Stimulated activated naive CD8-positive, alpha-beta T cell treated with anti-CD3 and anti-CD28 coated beads, Interleukin-15, Interleukin-2, amounts not matched to agents 100 ng/mL and 50 ng/mL, for 24 hours (primary cell): ENCODE results near the gene PABPN1L.
A peak's percentile ranks its signal among the peaks of the same experiment; 100 is the strongest.

ENCODE experiments used
- H3K27ac Mint-ChIP-seq: one replicate; pipeline ENCODE4 v1.8.0; 2021; ENCODE audit warnings: mild to moderate bottlenecking, mixed read lengths
- H3K27me3 Mint-ChIP-seq: one replicate; pipeline ENCODE4 v1.8.0; 2021; ENCODE audit warnings: mixed read lengths
- H3K36me3 Mint-ChIP-seq: one replicate; pipeline ENCODE4 v1.8.0; 2021; ENCODE audit warnings: low read depth, mixed read lengths
- H3K4me1 Mint-ChIP-seq: one replicate; pipeline ENCODE4 v1.8.0; 2021; ENCODE audit warnings: low read depth, mixed read lengths
- H3K4me3 Mint-ChIP-seq: one replicate; pipeline ENCODE4 v1.8.0; 2021; ENCODE audit warnings: mild to moderate bottlenecking, mixed read lengths
- H3K9me3 Mint-ChIP-seq: one replicate; pipeline ENCODE4 v1.8.0; 2021; ENCODE audit warnings: mixed read lengths

PABPN1L gene

DNA sequence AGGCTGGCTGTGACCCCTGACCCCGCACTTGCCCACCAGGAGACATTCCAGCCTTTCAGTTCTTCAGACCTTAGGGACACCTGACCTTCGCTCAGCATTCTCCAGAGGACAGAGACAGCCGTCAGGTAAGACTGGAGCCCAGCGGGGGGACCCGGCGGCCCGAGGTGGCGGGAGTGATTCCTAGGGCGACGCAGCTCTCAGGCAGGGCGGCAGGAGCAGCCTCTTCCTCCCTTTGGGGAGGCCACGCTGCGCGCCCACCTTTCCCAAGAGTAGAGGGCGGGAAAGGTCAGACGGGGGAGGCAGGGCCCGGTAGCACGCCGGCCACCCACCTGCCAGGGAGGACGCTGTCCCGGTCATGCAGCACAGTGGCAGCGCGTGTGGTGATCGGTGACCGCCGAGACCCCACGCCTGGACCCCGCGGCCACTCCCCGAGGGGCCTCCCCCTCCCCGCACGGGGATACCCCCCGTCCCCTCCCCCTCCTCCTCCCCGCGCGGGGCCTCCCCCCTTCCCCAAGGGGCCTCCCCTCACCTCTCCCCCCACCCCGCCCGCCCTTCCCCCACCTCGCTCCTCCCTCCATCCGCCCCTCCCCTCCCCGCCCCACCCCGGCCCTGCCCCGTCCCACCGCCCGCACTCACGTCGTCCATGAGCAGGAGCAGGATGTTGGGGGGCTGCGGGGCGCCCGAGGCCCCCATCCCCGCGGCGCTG lies 10.2 kb downstream of the PABPN1L start:
- peak overlapping the region; percentile 95 for H3K4me3 Mint-ChIP-seq
- H3K36me3 Mint-ChIP-seq: peaks cover 15% of the 10 kb centered on the region
- H3K9me3 Mint-ChIP-seq: no peaks in the 10 kb centered on the region
- H3K27ac Mint-ChIP-seq: peak overlapping the region; percentile 52
- no peaks in the 10 kb centered on the region for H3K27me3 Mint-ChIP-seq
- H3K4me1 Mint-ChIP-seq: peaks cover 31% of the 10 kb centered on the region

DNA sequence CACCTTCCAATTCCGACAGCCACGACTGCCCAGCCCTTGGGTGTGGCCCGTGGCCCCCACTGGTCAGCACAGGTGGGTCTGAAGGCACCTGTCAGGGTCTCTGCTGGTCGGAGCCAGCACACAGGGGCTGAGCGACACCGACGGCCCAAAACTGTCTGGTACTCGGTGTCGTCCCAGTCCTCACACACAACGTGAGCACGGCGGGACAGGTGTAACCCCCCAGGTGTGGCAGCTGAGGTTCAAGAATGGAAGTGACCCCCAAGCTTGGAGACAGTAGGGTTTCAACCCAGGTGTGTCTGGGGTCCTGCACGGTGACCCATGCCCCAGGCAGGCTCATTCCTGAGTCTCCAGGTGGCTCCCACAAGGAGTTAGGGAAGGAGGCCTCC lies 10.7 kb downstream of the PABPN1L start:
- Mint-ChIP-seq H3K9me3 (no peaks in the 10 kb centered on the region), H3K27ac (peak overlapping the region; percentile 52), H3K36me3 (peaks cover 10% of the 10 kb centered on the region), H3K27me3 (no peaks in the 10 kb centered on the region), H3K4me3 (peak overlapping the region; percentile 80), H3K4me1 (peaks cover 31% of the 10 kb centered on the region)

DNA sequence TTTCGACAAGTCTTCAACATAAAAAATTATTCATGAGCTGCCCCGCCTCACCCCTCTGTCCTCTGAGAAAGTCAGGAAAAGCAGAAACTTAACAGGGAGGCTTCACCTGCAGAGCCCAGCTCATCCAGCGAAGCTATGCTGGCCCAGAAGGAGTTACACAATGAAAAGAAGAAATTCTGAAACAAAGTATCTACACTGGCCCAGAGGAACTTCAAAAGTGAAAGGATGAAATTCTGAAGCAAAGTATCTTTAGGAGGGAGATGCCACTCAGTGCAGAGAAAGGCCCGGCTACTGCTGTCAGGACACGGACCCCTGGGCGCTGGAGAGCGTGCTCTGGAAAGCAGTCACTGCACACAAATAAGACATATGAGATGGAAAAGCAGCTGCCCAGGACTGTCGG lies 11.3 kb downstream of the PABPN1L start:
- H3K36me3 Mint-ChIP-seq: peaks cover 9% of the 10 kb centered on the region
- H3K4me1 Mint-ChIP-seq: peaks cover 31% of the 10 kb centered on the region
- H3K27ac Mint-ChIP-seq: peak overlapping the region; percentile 31
- H3K9me3 Mint-ChIP-seq: no peaks in the 10 kb centered on the region
- H3K4me3 Mint-ChIP-seq: peak overlapping the region; percentile 76
- H3K27me3 Mint-ChIP-seq: no peaks in the 10 kb centered on the region

GRCh38 chr16:88854306-88855111 lies 12.0 kb downstream of the PABPN1L start:
- Mint-ChIP-seq H3K27ac (peak overlapping the region; percentile 31), H3K27me3 (no peaks in the 10 kb centered on the region), H3K36me3 (peaks cover 2% of the 10 kb centered on the region)

GRCh38 chr16:88853325-88853941 lies 13.0 kb downstream of the PABPN1L start:
- Mint-ChIP-seq H3K27ac (no peak overlapping the region), H3K27me3 (no peaks in the 10 kb centered on the region), H3K36me3 (no peaks in the 10 kb centered on the region), H3K4me3 (no peak overlapping the region), H3K9me3 (no peaks in the 10 kb centered on the region), H3K4me1 (peaks cover 28% of the 10 kb centered on the region)

More at GRCh38 chr16:88854306-88855111, 12.0 kb downstream of the PABPN1L start:
- Mint-ChIP-seq H3K4me1 (peaks cover 31% of the 10 kb centered on the region), H3K9me3 (no peaks in the 10 kb centered on the region), H3K4me3 (peak overlapping the region; percentile 76)

GRCh38 chr16:88851616-88852015 lies 14.8 kb downstream of the PABPN1L start:
- Mint-ChIP-seq H3K27ac (no peak overlapping the region), H3K36me3 (no peaks in the 10 kb centered on the region), H3K27me3 (no peaks in the 10 kb centered on the region)

DNA sequence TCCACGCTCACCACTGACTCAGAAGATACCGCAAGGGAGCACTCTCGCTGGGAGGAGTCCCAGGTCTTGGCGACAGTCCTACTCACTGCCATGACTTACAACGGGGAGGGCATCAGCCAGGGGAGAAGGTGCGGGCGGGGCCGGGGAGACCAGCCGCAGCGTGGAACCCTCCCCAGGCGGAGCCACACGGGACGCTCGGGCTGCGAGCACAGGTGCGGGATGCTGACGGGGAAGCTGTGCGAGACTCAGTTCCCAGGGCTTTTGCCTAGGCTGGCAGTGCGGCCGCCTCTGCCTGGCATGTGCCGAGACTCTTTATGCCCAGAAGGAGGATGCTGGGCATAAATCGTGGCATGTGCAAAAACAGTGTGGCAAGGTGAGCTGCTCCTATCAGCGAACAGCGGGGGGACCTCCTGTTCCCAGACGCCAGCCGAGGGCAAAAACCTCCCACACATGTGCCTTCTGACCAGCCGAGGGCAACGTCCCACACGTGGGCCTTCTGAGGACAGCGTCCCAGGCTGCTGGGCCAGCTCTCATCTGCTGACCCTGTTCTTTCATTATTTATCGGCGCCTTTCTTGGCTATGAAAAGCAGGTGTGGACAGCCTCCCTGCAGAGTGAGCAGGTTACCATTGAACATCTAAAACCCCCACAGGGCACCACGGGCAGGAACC lies 15.8 kb downstream of the PABPN1L start:
- H3K27me3 Mint-ChIP-seq: no peaks in the 10 kb centered on the region
- peaks cover 13% of the 10 kb centered on the region for H3K4me1 Mint-ChIP-seq
- H3K36me3 Mint-ChIP-seq: no peaks in the 10 kb centered on the region
- no peak overlapping the region for H3K27ac Mint-ChIP-seq
- H3K4me3 Mint-ChIP-seq: no peak overlapping the region
- no peaks in the 10 kb centered on the region for H3K9me3 Mint-ChIP-seq

More at GRCh38 chr16:88851616-88852015, 14.8 kb downstream of the PABPN1L start:
- no peaks in the 10 kb centered on the region for H3K9me3 Mint-ChIP-seq
- no peak overlapping the region for H3K4me3 Mint-ChIP-seq
- peaks cover 18% of the 10 kb centered on the region for H3K4me1 Mint-ChIP-seq

GRCh38 chr16:88848557-88848956 lies 17.9 kb downstream of the PABPN1L start:
- Mint-ChIP-seq H3K4me1 (no peaks in the 10 kb centered on the region), H3K4me3 (no peak overlapping the region), H3K27ac (no peak overlapping the region)

GRCh38 chr16:88847654-88848053 lies 18.8 kb downstream of the PABPN1L start:
- H3K9me3 Mint-ChIP-seq: no peaks in the 10 kb centered on the region
- no peaks in the 10 kb centered on the region for H3K36me3 Mint-ChIP-seq
- H3K4me3 Mint-ChIP-seq: no peak overlapping the region
- H3K27ac Mint-ChIP-seq: no peak overlapping the region
- no peaks in the 10 kb centered on the region for H3K27me3 Mint-ChIP-seq
- no peaks in the 10 kb centered on the region for H3K4me1 Mint-ChIP-seq

More at GRCh38 chr16:88848557-88848956, 17.9 kb downstream of the PABPN1L start:
- Mint-ChIP-seq H3K9me3 (no peaks in the 10 kb centered on the region), H3K27me3 (no peaks in the 10 kb centered on the region), H3K36me3 (no peaks in the 10 kb centered on the region)

DNA sequence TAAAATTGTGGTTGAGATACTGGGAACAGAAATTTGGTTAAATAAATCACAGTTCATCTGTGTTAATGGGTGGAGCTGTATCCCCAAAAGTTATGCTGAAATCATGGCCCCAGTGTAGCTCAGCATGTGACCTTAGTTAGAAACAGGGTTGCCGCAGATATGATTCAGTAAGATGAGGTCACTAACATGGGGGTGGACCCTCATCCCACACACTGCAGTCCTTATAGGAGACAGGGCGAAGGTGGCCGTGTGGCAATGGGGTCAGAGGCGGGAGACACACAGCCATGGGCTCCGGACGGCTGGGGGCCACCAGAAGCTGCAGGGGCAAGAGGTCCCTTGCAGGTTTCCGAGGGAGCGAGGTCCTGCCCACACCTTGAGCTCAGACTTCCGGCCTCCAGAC lies 20.4 kb downstream of the PABPN1L start:
- H3K4me3 Mint-ChIP-seq: no peak overlapping the region
- H3K27ac Mint-ChIP-seq: no peak overlapping the region

GRCh38 chr16:88844419-88845036 lies 21.9 kb downstream of the PABPN1L start:
- no peaks in the 10 kb centered on the region for H3K36me3 Mint-ChIP-seq
- H3K27ac Mint-ChIP-seq: no peak overlapping the region
- H3K9me3 Mint-ChIP-seq: no peaks in the 10 kb centered on the region
- H3K27me3 Mint-ChIP-seq: no peaks in the 10 kb centered on the region
- H3K4me3 Mint-ChIP-seq: no peak overlapping the region
- H3K4me1 Mint-ChIP-seq: no peaks in the 10 kb centered on the region

More for the DNA sequence above, 20.4 kb downstream of the PABPN1L start:
- Mint-ChIP-seq H3K36me3 (no peaks in the 10 kb centered on the region), H3K9me3 (no peaks in the 10 kb centered on the region), H3K27me3 (no peaks in the 10 kb centered on the region), H3K4me1 (no peaks in the 10 kb centered on the region)

- Mint-ChIP-seq H3K27ac (no peak overlapping the region), H3K27me3 (no peaks in the 10 kb centered on the region), H3K9me3 (no peaks in the 10 kb centered on the region), H3K4me3 (no peak overlapping the region), H3K36me3 (no peaks in the 10 kb centered on the region), H3K4me1 (no peaks in the 10 kb centered on the region)
Observed at GRCh38 chr16:88843256-88843655, 23.2 kb downstream of the PABPN1L start.

- H3K4me1 Mint-ChIP-seq: no peaks in the 10 kb centered on the region
- H3K4me3 Mint-ChIP-seq: no peak overlapping the region
- no peak overlapping the region for H3K27ac Mint-ChIP-seq
- H3K36me3 Mint-ChIP-seq: no peaks in the 10 kb centered on the region
- H3K27me3 Mint-ChIP-seq: no peaks in the 10 kb centered on the region
- H3K9me3 Mint-ChIP-seq: no peaks in the 10 kb centered on the region
Observed at GRCh38 chr16:88842806-88843205, 23.7 kb downstream of the PABPN1L start.

- no peaks in the 10 kb centered on the region for H3K27me3 Mint-ChIP-seq
- no peaks in the 10 kb centered on the region for H3K36me3 Mint-ChIP-seq
- H3K4me1 Mint-ChIP-seq: no peaks in the 10 kb centered on the region
- no peak overlapping the region for H3K27ac Mint-ChIP-seq
- no peaks in the 10 kb centered on the region for H3K9me3 Mint-ChIP-seq
- no peak overlapping the region for H3K4me3 Mint-ChIP-seq
Observed at GRCh38 chr16:88842308-88842756, 24.1 kb downstream of the PABPN1L start.
